Measurements from ENCODE around the gene STN1. TPM values are rescaled to one million over a fixed set of nuclear protein-coding genes. Genes with fewer than 3 reads are reported as not detected.

STN1 gene
- total and polyA plus RNA-seq, 3 donors from 2014 or later: 48.2 to 50.5 (median 50.1) TPM

GRCh38 chr10:103854265-103854685 lies 63.7 kb downstream of the STN1 start:
- Histone ChIP-seq H3K27me3 (no peaks in the 10 kb centered on the region), H3K9me3 (no peaks in the 10 kb centered on the region), H3K4me1 (peaks cover 43% of the 10 kb centered on the region), H3K4me3 (peak overlapping the region; percentile 59 to 61), H3K27ac (peak overlapping the region; percentile 26 to 39), H3K36me3 (ENCODE audit: low read depth, missing control alignments) (no peaks in the 10 kb centered on the region)
- intact Hi-C loops (cut with DNase I; ENCODE audit: low total_unique reads): no loop called here
- TF ChIP-seq POLR2A (IDR thresholded peaks at IDR 0.05) (no peak), CTCF (IDR thresholded peaks at IDR 0.05) (no peak)
- peak; percentile 28 for DNase-seq
- WGBS, 2 donors: 1 to 2% methylated on average over 7 to 13 of the region's 13 CpGs

- 46 to 54% methylated on average over 9 of the region's 9 CpGs for WGBS, 2 donors
- TF ChIP-seq CTCF (IDR thresholded peaks at IDR 0.05) (no peak), POLR2A (IDR thresholded peaks at IDR 0.05) (no peak)
- H3K27me3 ChIP-seq: no peaks in the 10 kb centered on the region
- H3K36me3 ChIP-seq (ENCODE audit: low read depth, missing control alignments): no peaks in the 10 kb centered on the region
- peak overlapping the region; percentile 26 to 39 for H3K27ac ChIP-seq
- H3K4me3 ChIP-seq: peak overlapping the region in 1 of 2 donors; percentile 61
- intact Hi-C loops (cut with DNase I; ENCODE audit: low total_unique reads): no loop called here
- no peak for DNase-seq
- no peaks in the 10 kb centered on the region for H3K9me3 ChIP-seq
- peaks cover 43% of the 10 kb centered on the region for H3K4me1 ChIP-seq
These were observed 64.3 kb downstream of the STN1 start for GRCh38 chr10:103853428-103854264.

GRCh38 chr10:103852856-103853255 lies 65.1 kb downstream of the STN1 start:
- intact Hi-C loops (cut with DNase I; ENCODE audit: low total_unique reads): no loop called here
- TF ChIP-seq POLR2A (IDR thresholded peaks at IDR 0.05) (no peak), CTCF (IDR thresholded peaks at IDR 0.05) (no peak)
- Histone ChIP-seq H3K27me3 (no peaks in the 10 kb centered on the region), H3K4me3 (no peak overlapping the region), H3K9me3 (no peaks in the 10 kb centered on the region), H3K36me3 (ENCODE audit: low read depth, missing control alignments) (no peaks in the 10 kb centered on the region), H3K4me1 (peaks cover 43% of the 10 kb centered on the region), H3K27ac (no peak overlapping the region)
- DNase-seq: no peak
- WGBS, 2 donors: 57 to 67% methylated on average over 7 of the region's 7 CpGs

- intact Hi-C loops (cut with DNase I; ENCODE audit: low total_unique reads): no loop called here
- no peak overlapping the region for H3K4me3 ChIP-seq
These were observed 65.7 kb downstream of the STN1 start for GRCh38 chr10:103852189-103852711.

More at GRCh38 chr10:103852189-103852711, 65.7 kb downstream of the STN1 start:
- H3K27me3 ChIP-seq: no peaks in the 10 kb centered on the region
- WGBS, 2 donors: 60 to 62% methylated on average over 3 to 11 of the region's 11 CpGs
- no peak for TF ChIP-seq CTCF (IDR thresholded peaks at IDR 0.05)
- TF ChIP-seq POLR2A (IDR thresholded peaks at IDR 0.05): no peak
- no peak overlapping the region for H3K27ac ChIP-seq
- no peaks in the 10 kb centered on the region for H3K9me3 ChIP-seq
- peaks cover 43% of the 10 kb centered on the region for H3K4me1 ChIP-seq
- H3K36me3 ChIP-seq (ENCODE audit: low read depth, missing control alignments): no peaks in the 10 kb centered on the region
- peak; percentile 48 for DNase-seq

All from testis (tissue), 3 donors.